Kidney tubule cell (primary cell): ENCODE data around the gene TBKBP1.
A peak's percentile ranks its signal among the peaks of the same experiment; 100 is the strongest.
"Not testable (repeated sequence)": the region's sequence is repeated elsewhere in the genome, so short reads cannot be mapped to it uniquely, and the experiment has no call there.

Experiments used
- DNase-seq: peaks from one replicate; pipeline ENCODE4 v3.0.0-alpha.2; 2018; ENCODE audit warnings: low spot score

Gene TBKBP1

GRCh38 chr17:47682138-47682537, 11.8 kb upstream of the TBKBP1 start:
- DNase-seq: no peak

- not testable (repeated sequence) for DNase-seq
Observed at GRCh38 chr17:47682727-47683126, 11.2 kb upstream of the TBKBP1 start.

- DNase-seq: no peak
Observed at GRCh38 chr17:47684025-47684424, 9.9 kb upstream of the TBKBP1 start.

- no peak for DNase-seq
Observed at GRCh38 chr17:47684535-47685193, 9.3 kb upstream of the TBKBP1 start.

- DNase-seq: peak; percentile 65
Observed at GRCh38 chr17:47685556-47686275, 8.2 kb upstream of the TBKBP1 start.

- DNase-seq: peak; percentile 90
Observed at GRCh38 chr17:47686276-47686635, 7.7 kb upstream of the TBKBP1 start.

GRCh38 chr17:47686664-47687327, 7.2 kb upstream of the TBKBP1 start:
- no peak for DNase-seq

- DNase-seq: no peak
Observed at GRCh38 chr17:47687328-47687690, 6.7 kb upstream of the TBKBP1 start.

GRCh38 chr17:47687748-47688147, 6.2 kb upstream of the TBKBP1 start:
- peak; percentile 65 for DNase-seq

- DNase-seq: no peak
Observed at GRCh38 chr17:47690121-47690520, 3.8 kb upstream of the TBKBP1 start.

- DNase-seq: no peak
Observed at GRCh38 chr17:47692137-47692894, 1.6 kb upstream of the TBKBP1 start.

GRCh38 chr17:47692895-47693730, 848 bp upstream of the TBKBP1 start:
- no peak for DNase-seq

- DNase-seq: no peak
Observed at GRCh38 chr17:47694581-47695428, 844 bp downstream of the TBKBP1 start.

- DNase-seq: no peak
Observed at GRCh38 chr17:47695429-47696376, 1.7 kb downstream of the TBKBP1 start.

- DNase-seq: no peak
Observed at GRCh38 chr17:47696717-47697642, 3.0 kb downstream of the TBKBP1 start.

- DNase-seq: no peak
Observed at GRCh38 chr17:47697906-47698711, 4.1 kb downstream of the TBKBP1 start.

GRCh38 chr17:47698749-47699535, 5.0 kb downstream of the TBKBP1 start:
- peak; percentile 43 for DNase-seq
